LNCAP (cell line): Measurements from ENCODE around the gene FOXN1.

Source experiments
- TF ChIP-seq, protein P1 (sequence below): fragments of 450-650 bp; IDR thresholded peaks from 2 replicates; pipeline ENCODE4 v1.5.1; 2017; ENCODE audit warnings: mild to moderate bottlenecking

The FOXN1 gene

DNA sequence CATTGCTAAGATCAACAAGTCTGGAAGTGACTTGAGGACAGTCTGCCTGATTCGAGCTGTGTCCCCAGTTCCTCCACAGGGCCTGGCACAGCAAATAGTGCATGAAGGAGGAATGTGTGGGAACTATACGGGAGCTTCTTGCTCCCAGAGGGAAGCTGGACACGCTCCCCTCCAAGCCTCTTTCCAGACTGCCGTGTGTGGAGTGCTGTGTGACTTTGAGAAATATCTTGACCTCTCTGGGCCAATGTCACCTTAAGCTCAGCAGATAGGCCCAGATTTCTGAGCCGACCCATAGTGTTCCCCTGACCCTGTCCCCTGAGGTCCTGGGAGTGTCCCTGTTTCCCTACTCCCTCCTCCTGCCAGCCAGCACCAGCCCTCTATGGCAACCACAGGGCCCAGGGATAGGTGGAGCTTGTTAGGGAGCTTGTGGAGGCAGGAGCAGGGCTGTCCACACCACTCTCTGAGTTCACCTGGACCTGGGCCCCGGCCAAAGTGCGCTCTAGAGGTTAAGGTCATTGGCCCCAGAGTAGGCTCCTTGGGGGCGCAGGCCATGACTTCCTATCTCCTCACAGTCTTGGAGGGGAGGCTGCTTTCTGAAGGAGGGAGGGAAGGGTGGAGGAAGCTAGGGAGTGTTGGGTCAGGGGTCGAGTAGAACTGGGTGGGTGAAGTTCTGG, 6.3 kb upstream of the FOXN1 start:
- TF ChIP-seq, protein P1, sequence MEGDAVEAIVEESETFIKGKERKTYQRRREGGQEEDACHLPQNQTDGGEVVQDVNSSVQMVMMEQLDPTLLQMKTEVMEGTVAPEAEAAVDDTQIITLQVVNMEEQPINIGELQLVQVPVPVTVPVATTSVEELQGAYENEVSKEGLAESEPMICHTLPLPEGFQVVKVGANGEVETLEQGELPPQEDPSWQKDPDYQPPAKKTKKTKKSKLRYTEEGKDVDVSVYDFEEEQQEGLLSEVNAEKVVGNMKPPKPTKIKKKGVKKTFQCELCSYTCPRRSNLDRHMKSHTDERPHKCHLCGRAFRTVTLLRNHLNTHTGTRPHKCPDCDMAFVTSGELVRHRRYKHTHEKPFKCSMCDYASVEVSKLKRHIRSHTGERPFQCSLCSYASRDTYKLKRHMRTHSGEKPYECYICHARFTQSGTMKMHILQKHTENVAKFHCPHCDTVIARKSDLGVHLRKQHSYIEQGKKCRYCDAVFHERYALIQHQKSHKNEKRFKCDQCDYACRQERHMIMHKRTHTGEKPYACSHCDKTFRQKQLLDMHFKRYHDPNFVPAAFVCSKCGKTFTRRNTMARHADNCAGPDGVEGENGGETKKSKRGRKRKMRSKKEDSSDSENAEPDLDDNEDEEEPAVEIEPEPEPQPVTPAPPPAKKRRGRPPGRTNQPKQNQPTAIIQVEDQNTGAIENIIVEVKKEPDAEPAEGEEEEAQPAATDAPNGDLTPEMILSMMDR, result no peak

DNA sequence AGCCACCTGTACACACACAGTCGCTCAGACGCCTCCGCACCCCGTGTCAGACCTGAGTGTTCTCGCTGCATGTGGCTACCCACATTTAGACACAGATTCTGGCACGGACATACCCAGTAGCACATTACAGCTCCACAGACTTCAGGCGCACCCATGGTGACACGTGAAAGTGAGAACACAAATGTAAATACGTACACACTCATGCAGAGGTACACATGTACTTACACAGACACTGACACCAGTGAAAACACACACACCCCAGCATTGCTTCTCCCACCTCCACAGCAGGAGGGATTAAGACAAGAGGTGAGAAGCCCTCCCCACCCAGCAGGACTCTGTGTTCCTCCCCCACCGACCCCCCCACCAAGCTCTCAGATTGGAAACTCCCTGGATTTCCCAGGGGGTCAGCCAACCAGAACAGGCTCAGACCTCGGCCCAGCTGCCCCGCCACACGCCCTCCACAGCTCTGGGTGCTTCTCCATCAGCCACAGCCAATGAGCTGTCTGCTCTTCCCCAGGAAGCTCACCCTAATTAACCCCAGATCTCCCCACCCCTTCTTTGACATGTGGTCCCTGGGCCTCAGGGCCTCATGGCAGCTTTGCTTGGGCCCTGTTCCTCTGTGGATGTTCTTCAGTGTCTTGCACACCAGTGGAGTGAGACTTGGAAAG, 5.3 kb upstream of the FOXN1 start:
- TF ChIP-seq, protein P1, result no peak

DNA sequence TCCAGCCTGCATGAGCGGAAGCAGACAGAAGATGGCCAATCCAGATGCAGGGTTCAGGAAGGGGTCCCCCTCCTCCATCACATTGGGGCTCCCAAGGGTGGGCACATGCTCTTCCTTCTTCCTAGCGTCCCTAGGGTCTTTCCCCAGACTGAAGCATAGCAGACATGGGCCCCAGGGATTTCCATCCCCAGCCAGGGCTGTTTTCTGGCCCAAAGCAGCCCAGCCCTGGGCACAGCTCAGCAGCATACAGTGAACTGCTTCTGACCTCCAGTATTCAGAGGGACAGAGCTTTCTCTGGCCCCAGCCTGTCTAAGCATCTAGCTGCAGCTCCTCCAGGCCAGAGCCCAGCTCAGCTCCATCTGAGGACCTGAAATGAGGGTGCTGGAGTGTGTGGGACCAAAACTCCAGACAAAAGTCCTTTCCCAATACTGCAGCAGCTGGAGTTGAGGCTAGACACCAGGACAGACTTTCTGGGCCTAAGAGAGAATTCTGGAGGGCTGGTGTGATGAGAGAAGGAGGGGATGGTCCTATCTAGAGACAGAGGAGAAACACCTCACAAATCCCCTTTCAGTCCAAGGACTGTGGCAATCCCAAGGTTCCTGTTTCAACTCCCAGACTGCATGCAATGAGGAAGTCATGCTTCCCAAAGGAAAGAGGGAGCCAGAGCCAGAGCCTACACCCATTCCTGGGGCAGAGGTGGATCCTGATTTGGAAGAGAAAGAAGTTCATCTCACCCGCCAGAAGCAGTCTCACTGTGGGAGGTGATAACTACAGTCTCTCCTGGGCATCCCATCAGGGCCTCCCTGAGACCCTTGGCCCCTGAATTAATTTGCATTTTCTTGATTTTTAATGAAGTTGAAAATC, 4.5 kb upstream of the FOXN1 start:
- TF ChIP-seq, protein P1, result no peak

DNA sequence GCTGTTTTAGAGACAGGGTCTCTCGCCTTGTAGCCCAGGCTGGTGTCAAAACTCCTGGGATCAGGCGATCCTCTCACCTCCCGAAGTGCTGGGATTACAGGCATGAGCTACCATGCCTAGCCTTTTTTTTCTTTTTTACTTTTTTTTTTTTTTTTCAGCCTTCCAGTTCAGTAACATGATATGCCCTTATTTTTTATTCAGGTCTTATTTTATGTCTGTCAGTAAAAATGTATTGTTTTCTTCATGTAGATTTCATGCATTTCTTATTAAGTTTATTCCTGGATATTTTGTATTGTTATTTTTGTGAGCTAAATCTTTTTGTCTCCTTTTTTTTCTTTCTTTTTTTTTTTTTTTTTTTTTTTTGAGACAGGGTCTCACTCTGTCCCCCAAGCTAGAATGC, 2.7 kb upstream of the FOXN1 start:
- TF ChIP-seq, protein P1, result no peak

DNA sequence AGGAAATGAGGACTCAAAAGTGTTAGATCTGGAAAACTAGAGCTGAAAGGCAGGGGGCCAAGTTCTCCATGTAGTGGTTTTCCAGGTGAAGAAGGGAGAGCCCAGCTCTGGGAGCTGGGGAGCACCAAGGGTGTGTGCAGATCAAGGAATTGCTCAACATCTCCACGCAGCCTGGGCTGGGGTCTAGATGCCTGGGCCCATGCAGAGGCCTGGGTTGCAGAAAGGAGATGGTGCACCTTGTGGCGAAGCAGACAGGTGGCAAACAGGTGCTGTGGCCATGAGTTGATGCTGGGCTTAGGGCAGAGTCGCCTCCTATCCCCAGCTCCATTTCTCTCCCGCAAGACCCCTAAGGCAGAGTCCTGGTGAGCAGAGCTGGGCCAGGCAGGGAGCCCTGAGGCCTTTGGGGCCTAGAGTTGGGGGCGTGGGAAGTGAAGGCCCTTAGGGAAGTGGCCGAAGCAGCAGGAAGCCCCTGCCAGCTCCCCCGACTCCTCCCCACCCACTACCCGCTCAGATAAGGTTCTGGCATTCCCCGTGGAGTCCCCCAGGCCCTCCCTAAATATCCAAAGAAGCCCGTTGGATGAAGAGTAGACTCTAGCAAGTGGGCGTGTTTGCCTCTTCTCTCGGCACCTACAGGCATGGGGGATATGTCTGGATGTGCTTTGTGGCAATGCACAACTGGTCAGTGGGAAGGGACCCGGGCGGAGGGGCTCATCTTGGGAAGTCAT, 777 bp downstream of the FOXN1 start:
- TF ChIP-seq, protein P1, result no peak

DNA sequence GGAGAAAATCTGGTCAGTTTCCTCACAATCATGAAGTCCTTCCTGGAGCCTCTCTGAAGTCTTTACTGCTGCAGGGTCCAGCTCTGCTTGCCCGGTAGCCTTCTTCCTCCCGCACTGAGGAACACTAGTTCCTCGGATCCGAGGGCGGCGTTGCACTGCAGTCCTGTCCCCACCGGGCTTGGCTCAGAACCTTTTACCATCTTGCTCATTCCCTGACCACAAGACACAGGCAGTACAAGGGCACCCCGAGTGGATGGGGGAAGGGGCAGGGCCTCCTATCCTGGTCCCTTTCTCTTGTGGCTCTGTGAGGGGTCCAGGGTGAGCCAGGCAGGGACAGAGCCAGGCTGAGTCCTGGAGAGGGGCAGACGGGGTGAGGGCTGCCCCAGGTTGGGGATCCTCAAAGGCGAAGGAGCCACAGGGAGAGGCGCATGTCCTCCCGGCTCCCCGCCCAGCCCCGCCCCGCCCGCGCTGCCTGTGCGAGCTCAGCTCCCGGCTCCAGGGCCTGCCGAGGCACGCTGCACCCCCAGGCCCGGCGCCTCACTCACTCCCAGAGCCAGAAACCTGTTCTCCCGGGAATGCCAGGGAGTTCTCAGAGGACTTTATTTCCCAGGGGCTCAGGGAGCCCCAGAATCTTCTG, 1.5 kb downstream of the FOXN1 start:
- TF ChIP-seq, protein P1, result no peak
